Keratinocyte (primary cell): Measurements from ENCODE around the gene ERC2.

Experiments used
- CTCF ChIP-seq, 3 experiments: IDR thresholded peaks in 1 of 3; conservative IDR thresholded peaks in 1 of 3; optimal IDR thresholded peaks in 1 of 3; 2 replicates in 2 of 3; 3 replicates in 1 of 3; pipeline versions ENCODE3 to v1.5.1; 2011; ENCODE audit warnings: low read length in 3 of 3, mild to moderate bottlenecking in 3 of 3, moderate library complexity in 2 of 3, control low read depth in 1 of 3, inconsistent platforms in 1 of 3; ENCODE audit not compliant: insufficient read depth in 2 of 3; ENCODE audit errors: extremely low read depth in 1 of 3
- EZH2 ChIP-seq: IDR thresholded peaks from one replicate; pipeline ENCODE4 v1.6.1; 2012; ENCODE audit warnings: inconsistent platforms, mild to moderate bottlenecking, low read length, moderate library complexity

DNA sequence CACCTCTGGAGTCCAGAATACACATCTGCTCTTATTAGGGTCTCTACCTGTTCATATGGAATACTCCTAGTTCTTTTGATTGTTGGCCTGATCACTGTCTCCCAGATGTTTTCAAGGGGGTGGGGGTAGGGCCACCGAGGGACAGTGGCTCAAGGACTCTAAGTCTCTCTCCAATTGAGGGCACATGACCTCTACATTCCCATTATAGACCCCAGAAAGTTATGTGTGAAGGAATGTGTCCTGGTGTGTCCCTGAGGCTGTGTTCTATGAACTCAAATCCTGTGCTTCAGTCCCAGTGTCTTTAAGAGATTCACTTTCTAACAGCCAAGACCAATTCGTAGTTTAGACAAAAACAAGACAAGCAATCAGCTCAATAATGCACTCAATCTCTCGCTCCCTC, 357.4 kb downstream of the ERC2 start:
- TF ChIP-seq CTCF (optimal IDR thresholded peaks at IDR 0.05 in 1 of 3, IDR thresholded peaks at IDR 0.05 in 1 of 3, conservative IDR thresholded peaks at IDR 0.05 in 1 of 3; ENCODE audit: extremely low read depth in 1 of 3, insufficient read depth in 2 of 3, low read length in 3 of 3) (no peak), EZH2 (no peak)
